H1 (cell line): ENCODE measurements around the gene PHYH. TPM values are rescaled to one million over a fixed set of nuclear protein-coding genes. Genes with fewer than 3 reads are reported as not detected.

ENCODE experiments used
- ATF3 ChIP-seq: IDR thresholded peaks from 2 replicates; pipeline ENCODE4 v1.6.1; 2011; ENCODE audit warnings: low read depth, mild to moderate bottlenecking, low read length; ENCODE audit not compliant: insufficient read depth
- CHD7 ChIP-seq: fragments of 300-600 bp; sonication (generic); IDR thresholded peaks from 2 replicates; pipeline ENCODE4 v1.7.1; 2012; ENCODE audit warnings: low read length, moderate library complexity, mild to moderate bottlenecking, inconsistent platforms; ENCODE audit not compliant: insufficient replicate concordance
- EP300 ChIP-seq, 2 experiments: IDR thresholded peaks; 1 replicate in 1 of 2; 2 replicates in 1 of 2; pipeline ENCODE4 v1.6.1; 2011 to 2012; ENCODE audit warnings: low read depth in 2 of 2, low read length in 2 of 2, mild to moderate bottlenecking in 2 of 2, borderline replicate concordance in 1 of 2, inconsistent platforms in 1 of 2, moderate library complexity in 1 of 2
- JUND ChIP-seq: IDR thresholded peaks from 2 replicates; pipeline ENCODE4 v1.6.1; 2011; ENCODE audit warnings: mild to moderate bottlenecking, improper control_type of control experiment, low read length
- MAFK ChIP-seq: IDR thresholded peaks from 2 replicates; pipeline ENCODE4 v1.6.1; 2012; ENCODE audit warnings: low read depth, mild to moderate bottlenecking, improper control_type of control experiment, low read length
- POLR2A ChIP-seq, 2 experiments: IDR thresholded peaks; 1 replicate in 1 of 2; 2 replicates in 1 of 2; pipeline ENCODE4 v1.6.1; 2011; ENCODE audit warnings: low read depth in 2 of 2, low read length in 2 of 2, mild to moderate bottlenecking in 2 of 2; ENCODE audit errors: control extremely low read depth in 1 of 2
- RNF2 ChIP-seq: fragments of 200-900, 300-1000 bp; sonication (generic); IDR thresholded peaks from 2 replicates; pipeline ENCODE4 v1.7.1; 2016; ENCODE audit warnings: borderline replicate concordance, low read depth, mild to moderate bottlenecking, antibody characterized with exemption, low read length; ENCODE audit not compliant: poor library complexity, severe bottlenecking; ENCODE audit errors: missing control alignments
- SRF ChIP-seq: IDR thresholded peaks from 2 replicates; pipeline ENCODE4 v1.6.1; 2011; ENCODE audit warnings: mild to moderate bottlenecking, low read depth, low read length, moderate library complexity
- polyA plus RNA-seq, 7 experiments: library from polyadenylated mRNA; depleted of rRNA in 3 of 7; stranded (reverse) in 5 of 7; unstranded in 2 of 7; fragments of >200 nt in 5 of 7; fragments of 200-250 nt in 2 of 7; gene quantifications; 1 replicate in 5 of 7; 2 replicates in 1 of 7; 4 replicates in 1 of 7; pipeline versions ENCODE4 v1.2.1 to v1.2.3, GENCODE V29; 2011 to 2013; ENCODE audit warnings: missing spikeins in 2 of 7, mixed read lengths in 2 of 7
- total RNA-seq: library from RNA; stranded (reverse); fragmentation: NEBNext Ultra II Directional; extraction: Animal tissue kit (Norgen Biotek cat#: 25700); gene quantifications from 2 replicates; pipeline ENCODE4 v1.2.1, GENCODE V29; 2021

PHYH gene
- total and polyA plus RNA-seq, 2 of the 8 experiments (the other 6 are each of a cell fraction or from before 2014, with no cell fraction given): 22.0 to 22.7 TPM

DNA sequence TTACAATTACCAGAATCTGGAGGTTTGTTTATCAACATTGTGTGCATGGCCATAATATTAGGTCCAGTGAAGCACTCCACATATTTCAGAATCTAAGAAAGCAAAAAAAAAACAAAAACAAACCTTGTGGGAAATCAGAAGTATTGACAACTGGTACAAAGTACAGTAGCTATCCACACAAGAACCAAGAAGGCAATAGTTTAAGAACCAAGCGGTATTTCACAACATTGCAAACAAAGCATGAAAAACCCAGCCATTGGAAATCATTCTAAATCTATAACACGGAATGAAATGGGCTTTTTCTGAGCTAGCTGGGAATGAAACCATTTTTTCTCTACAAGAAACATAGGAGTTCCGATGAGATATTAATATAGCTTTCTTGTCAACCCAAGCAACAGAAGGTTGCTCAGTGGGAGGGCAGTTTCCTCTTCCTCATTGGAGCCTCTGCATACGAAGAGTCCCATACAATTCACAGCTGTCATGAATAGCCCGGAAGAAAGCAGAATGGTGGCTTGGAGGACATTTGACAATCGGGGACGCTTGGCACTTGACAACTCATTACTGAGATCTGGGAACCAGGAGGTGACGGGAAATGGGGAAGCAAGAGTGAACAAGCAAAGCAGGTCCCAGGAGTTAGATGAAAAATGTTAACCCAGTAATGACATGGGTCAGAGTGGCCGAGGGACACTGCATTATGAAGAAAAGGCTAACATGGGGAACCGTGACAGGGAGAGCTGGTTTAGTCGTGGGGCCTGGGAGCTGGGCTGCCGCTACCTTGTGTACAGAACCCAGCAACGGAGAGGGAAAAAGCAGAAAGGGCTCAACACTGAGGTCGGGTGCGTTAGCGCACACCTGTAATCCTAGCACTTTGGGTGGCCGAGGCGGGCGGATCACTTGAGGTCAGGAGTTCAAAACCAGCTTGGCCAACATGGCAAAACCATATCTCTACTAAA is 7.8 kb downstream of the PHYH start (continued):
- TF ChIP-seq CHD7: no peak
- no peak for TF ChIP-seq POLR2A (IDR thresholded peaks at IDR 0.05; ENCODE audit: control extremely low read depth in 1 of 2, low read depth in 2 of 2, low read length in 2 of 2)
- TF ChIP-seq RNF2: no peak
- TF ChIP-seq EP300 (IDR thresholded peaks at IDR 0.05; ENCODE audit: borderline replicate concordance in 1 of 2, low read depth in 2 of 2, low read length in 2 of 2): no peak
- TF ChIP-seq SRF: no peak
- TF ChIP-seq ATF3: no peak
- no peak for TF ChIP-seq MAFK
- no peak for TF ChIP-seq JUND
